ENCODE results near the gene ARHGAP35.

DNA sequence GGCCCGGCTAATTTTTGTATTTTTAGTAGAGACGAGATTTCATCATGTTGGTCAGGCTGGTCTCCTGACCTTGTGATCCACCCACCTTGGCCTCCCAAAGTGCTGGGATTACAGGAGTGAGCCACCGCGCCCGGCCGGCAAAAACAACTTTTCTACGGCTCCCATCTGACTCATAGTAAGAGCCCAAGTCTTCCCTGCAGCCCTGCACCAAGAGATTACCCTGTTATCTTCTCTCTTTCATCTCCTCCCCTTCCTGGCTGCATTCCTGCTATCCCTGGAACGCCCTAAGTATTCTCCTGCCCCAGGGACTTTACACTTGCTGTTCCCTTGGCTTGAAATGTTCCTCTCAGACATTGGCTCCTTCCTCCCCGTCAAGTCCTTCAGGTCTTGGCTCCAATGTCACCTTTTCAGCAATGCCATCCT is 16.7 kb upstream of the ARHGAP35 start:
- TF ChIP-seq, protein P1, sequence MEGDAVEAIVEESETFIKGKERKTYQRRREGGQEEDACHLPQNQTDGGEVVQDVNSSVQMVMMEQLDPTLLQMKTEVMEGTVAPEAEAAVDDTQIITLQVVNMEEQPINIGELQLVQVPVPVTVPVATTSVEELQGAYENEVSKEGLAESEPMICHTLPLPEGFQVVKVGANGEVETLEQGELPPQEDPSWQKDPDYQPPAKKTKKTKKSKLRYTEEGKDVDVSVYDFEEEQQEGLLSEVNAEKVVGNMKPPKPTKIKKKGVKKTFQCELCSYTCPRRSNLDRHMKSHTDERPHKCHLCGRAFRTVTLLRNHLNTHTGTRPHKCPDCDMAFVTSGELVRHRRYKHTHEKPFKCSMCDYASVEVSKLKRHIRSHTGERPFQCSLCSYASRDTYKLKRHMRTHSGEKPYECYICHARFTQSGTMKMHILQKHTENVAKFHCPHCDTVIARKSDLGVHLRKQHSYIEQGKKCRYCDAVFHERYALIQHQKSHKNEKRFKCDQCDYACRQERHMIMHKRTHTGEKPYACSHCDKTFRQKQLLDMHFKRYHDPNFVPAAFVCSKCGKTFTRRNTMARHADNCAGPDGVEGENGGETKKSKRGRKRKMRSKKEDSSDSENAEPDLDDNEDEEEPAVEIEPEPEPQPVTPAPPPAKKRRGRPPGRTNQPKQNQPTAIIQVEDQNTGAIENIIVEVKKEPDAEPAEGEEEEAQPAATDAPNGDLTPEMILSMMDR (IDR thresholded peaks at IDR 0.05): no peak
- no peak for TF ChIP-seq POLR2A (IDR thresholded peaks at IDR 0.05)

Data from body of pancreas (tissue), 4 donors.